ENCODE data around the gene STK36. TPM values are rescaled to one million over a fixed set of nuclear protein-coding genes. Genes with fewer than 3 reads are reported as not detected.

The STK36 gene
- total and polyA plus RNA-seq, 7 donors: 3.9 to 79.5 (median 15.8) TPM

DNA sequence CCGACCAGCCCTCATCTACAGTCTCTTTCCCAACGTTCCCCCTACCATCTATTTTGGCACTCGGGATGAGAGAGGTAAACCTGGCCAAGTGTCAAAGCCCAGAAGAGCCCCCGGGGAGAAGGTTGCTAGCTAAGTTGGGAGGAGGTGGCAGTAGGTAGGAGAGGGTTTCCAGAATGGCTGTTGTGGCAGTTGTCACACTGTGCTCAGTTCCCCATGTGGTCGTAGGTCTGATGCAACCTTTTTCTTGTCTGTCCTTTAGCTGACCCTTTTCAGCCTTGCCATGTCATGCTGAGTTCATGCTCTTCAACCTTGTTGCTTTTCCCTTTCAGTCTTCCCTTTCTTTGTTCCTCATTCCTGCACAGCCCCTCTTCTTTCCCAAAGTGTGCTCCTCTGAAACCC is 73.3 kb downstream of the STK36 start:
- DNase-seq: no peak
- H3K36me3 ChIP-seq: peaks cover 19 to 86% (median 50%) of the 10 kb centered on the region in 4 donors
- H3K4me3 ChIP-seq: no peak overlapping the region
- WGBS, 2 donors: 73 to 88% methylated on average over 5 of the region's 5 CpGs
- peak overlapping the region; percentile 21 to 61 (median 39) for H3K27ac ChIP-seq
- TF ChIP-seq EP300 (IDR thresholded peaks at IDR 0.05) (no peak), CTCF (IDR thresholded peaks at IDR 0.05) (no peak), POLR2AphosphoS5 (IDR thresholded peaks at IDR 0.05) (no peak), POLR2A (IDR thresholded peaks at IDR 0.05) (no peak)
- H3K4me1 ChIP-seq: no peaks in the 10 kb centered on the region
- no peaks in the 10 kb centered on the region for H3K27me3 ChIP-seq
- intact Hi-C loops (cut with DNase I): no loop called here
- no peaks in the 10 kb centered on the region for H3K9me3 ChIP-seq

- no peaks in the 10 kb centered on the region for H3K27me3 ChIP-seq
- no peaks in the 10 kb centered on the region for H3K9me3 ChIP-seq
- DNase-seq: peak; percentile 75
- H3K36me3 ChIP-seq: peaks cover 19 to 86% (median 47%) of the 10 kb centered on the region in 4 donors
- H3K4me1 ChIP-seq: no peaks in the 10 kb centered on the region
- WGBS, 2 donors: 76 to 88% methylated on average over 10 of the region's 10 CpGs
- H3K27ac ChIP-seq: peak overlapping the region; percentile 21 to 61 (median 39)
- TF ChIP-seq CTCF (IDR thresholded peaks at IDR 0.05) (no peak), POLR2AphosphoS5 (IDR thresholded peaks at IDR 0.05) (peak in 1 of 4 donors; percentile 28)
- intact Hi-C loops (cut with DNase I): no loop called here
- H3K4me3 ChIP-seq: no peak overlapping the region
Observed at GRCh38 chr2:218745559-218746469, 73.9 kb downstream of the STK36 start.

DNA sequence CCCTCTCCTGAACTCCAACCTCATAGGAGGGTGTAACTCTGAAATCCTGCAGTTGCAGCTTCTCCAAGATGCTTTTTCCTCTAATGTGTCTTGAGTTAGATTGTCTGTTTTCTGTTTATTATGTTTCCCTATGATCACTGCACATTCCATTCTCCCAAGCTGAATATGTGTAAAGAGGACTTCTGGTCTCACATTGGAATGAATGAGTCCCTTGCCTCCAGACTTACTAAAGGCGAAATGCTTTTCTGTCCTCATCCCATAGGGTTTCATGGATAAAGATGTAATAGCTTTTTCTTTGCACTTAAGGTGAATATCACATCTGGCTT is 74.5 kb downstream of the STK36 start:
- H3K4me1 ChIP-seq: no peaks in the 10 kb centered on the region
- TF ChIP-seq EP300 (IDR thresholded peaks at IDR 0.05): no peak
- no peak for TF ChIP-seq POLR2AphosphoS5 (IDR thresholded peaks at IDR 0.05)
- no peak for TF ChIP-seq CTCF (IDR thresholded peaks at IDR 0.05)
- TF ChIP-seq POLR2A (IDR thresholded peaks at IDR 0.05): no peak
- H3K9me3 ChIP-seq: no peaks in the 10 kb centered on the region
- H3K27me3 ChIP-seq: no peaks in the 10 kb centered on the region
- peaks cover 19 to 86% (median 41%) of the 10 kb centered on the region in 4 donors for H3K36me3 ChIP-seq
- H3K4me3 ChIP-seq: no peak overlapping the region
- intact Hi-C loops (cut with DNase I): no loop called here
- DNase-seq: no peak
- 94 to 96% methylated on average over 1 of the region's 1 CpG for WGBS, 2 donors
- peak overlapping the region in 3 of 4 donors; percentile 19 to 47 (median 25) for H3K27ac ChIP-seq

DNA sequence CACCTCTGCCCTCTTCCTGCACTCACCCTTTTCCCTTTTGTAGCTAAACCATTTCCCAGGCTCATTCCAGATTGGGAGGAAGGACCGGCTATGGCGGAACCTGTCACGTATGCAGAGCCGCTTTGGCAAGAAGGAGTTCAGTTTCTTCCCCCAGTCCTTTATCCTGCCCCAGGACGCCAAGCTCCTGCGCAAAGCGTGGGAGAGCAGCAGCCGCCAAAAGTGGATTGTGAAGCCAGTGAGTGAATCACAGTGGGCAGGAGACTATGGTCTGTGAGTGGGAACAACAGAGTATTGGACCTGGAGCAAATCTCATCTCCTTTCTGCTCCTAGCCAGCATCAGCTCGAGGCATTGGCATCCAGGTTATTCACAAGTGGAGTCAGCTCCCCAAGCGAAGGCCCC is 75.1 kb downstream of the STK36 start:
- 96 to 97% methylated on average over 10 of the region's 10 CpGs for WGBS, 2 donors
- no peak overlapping the region for H3K4me3 ChIP-seq
- TF ChIP-seq POLR2A (IDR thresholded peaks at IDR 0.05) (no peak), EP300 (IDR thresholded peaks at IDR 0.05) (no peak), POLR2AphosphoS5 (IDR thresholded peaks at IDR 0.05) (no peak), CTCF (IDR thresholded peaks at IDR 0.05) (no peak)
- H3K27ac ChIP-seq: peak overlapping the region in 2 of 4 donors; percentile 24 to 47
- no peaks in the 10 kb centered on the region for H3K27me3 ChIP-seq
- peaks cover 19 to 84% (median 40%) of the 10 kb centered on the region in 4 donors for H3K36me3 ChIP-seq
- no peaks in the 10 kb centered on the region for H3K9me3 ChIP-seq
- intact Hi-C loops (cut with DNase I): no loop called here
- no peaks in the 10 kb centered on the region for H3K4me1 ChIP-seq
- no peak for DNase-seq

Data from sigmoid colon (tissue), 7 donors.